HG03196 (cell line): ENCODE data around the gene PRELP.

Experiments used
- ATAC-seq: cut with Tn5 transposase; IDR thresholded peaks from one replicate; pipeline ENCODE4 v1.9.1; 2021; ENCODE audit not compliant: unreplicated experiment

PRELP gene

DNA sequence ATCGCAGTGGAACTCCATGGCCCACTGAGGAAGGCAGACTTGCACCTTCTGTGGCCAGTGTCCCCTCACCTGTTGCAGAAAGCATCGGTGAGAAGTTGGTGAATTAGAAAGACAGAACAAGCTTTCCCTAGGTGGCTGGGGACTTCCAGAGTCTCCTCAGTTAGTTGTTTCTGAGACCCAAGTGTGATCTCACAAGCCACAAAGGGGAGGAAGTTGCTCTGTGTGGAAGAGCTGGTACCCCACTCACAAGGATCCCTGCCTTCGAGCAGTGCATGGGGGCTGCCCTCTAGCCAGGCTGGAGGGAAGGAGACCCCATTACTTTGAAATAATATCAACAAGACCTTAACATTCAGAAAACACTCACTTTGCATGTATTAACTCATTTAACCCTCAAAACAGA lies 2.1 kb downstream of the PRELP start:
- ATAC-seq = no peak

DNA sequence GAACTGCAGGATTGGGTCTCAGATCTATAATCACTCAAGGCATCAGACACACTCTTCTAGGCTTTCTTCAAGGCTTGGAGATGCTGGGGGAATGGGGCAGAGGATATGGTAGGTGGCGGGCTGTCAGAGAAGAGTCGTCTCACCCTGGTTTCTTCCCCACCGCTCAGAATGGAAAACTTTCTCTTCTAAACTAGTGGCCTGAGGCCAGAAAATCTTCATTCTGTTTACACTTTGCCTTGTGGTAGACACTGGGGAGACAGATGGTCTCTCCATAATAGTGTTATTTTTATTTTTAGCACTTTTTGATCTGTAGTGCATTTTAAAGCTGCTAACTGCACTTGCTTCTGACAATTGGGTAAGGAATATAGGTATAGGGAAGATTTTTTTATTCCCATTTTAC lies 2.6 kb downstream of the PRELP start:
- no peak for ATAC-seq

DNA sequence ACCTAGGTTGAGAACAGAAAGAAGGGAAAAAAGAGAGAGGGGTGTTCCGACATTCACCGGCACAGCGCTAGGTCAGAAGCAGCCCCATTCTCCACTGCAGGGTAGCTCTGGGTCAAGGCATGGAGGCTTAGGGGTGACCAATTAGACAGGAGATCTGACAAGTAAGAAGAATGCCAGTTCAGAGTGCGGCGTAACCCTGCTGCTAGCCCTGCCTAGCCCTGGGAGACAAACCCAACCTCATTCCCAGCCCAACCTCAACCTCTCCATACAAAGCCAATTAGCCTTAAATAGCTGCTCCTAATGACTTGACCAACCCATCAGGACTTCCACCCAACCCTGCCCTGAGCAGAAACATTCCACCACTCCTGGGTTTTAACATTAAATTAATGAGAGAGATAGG lies 3.4 kb downstream of the PRELP start:
- ATAC-seq = no peak

GRCh38 chr1:203479646-203480045 lies 4.0 kb downstream of the PRELP start:
- ATAC-seq = no peak

- ATAC-seq = no peak
These were observed 4.5 kb downstream of the PRELP start for GRCh38 chr1:203480084-203480483.

GRCh38 chr1:203480525-203481084 lies 5.0 kb downstream of the PRELP start:
- no peak for ATAC-seq

GRCh38 chr1:203481196-203481595 lies 5.6 kb downstream of the PRELP start:
- ATAC-seq = no peak

GRCh38 chr1:203486618-203487370 lies 11.2 kb downstream of the PRELP start:
- ATAC-seq = no peak

- ATAC-seq = no peak
These were observed 12.9 kb downstream of the PRELP start for GRCh38 chr1:203488539-203488938.

DNA sequence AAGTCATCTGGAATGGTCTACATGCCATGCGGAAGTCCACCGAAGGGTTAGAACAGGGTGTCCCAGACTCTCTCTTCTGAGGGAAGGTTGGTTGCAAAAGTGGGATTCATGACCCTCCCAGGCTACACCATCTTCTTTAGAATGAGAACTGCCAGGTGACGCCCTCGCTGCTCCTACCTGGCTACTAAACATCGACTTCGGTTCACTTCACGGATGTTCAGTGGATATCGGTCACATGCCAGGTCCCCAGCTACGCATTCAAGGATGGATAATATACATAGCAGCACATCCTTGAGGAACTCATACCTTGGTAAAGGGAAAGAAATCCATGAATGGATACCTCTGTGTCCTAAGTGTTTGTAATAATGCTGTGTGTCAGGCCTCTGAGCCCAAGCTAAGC lies 15.0 kb downstream of the PRELP start:
- no peak for ATAC-seq

GRCh38 chr1:203491664-203492063 lies 16.1 kb downstream of the PRELP start:
- ATAC-seq = no peak

DNA sequence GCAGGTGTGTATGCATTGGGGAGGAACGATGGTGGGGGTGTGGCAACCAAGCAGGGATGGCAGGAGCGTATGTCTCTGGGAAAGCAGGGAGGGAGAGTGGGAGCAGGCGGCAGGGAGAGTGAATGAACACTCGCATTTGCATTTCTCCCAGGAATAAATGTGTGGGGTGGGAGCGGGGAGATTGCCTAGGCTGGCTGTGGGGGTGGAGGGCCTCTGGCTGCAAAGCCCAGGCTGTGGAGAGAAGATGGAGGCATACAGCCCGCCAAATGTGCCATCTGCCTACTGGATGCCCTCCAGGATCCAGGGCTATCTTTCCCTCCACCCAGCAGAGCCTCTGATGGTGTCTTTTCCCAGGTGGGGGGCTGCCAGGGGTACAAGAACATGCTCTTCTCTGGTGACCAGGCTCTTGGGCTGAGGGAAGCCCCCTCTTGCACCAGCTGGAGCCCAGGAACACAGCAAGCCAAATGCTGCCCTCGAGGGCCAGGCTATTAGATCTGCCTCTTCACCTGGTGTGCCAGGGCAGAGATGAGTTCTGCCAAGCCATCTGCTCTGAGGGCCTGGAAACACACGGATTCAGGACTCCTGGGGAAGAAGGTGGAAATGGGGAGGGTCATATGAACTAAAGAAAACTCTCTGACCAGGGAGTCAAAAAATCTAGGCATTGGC lies 16.6 kb downstream of the PRELP start:
- no peak for ATAC-seq

DNA sequence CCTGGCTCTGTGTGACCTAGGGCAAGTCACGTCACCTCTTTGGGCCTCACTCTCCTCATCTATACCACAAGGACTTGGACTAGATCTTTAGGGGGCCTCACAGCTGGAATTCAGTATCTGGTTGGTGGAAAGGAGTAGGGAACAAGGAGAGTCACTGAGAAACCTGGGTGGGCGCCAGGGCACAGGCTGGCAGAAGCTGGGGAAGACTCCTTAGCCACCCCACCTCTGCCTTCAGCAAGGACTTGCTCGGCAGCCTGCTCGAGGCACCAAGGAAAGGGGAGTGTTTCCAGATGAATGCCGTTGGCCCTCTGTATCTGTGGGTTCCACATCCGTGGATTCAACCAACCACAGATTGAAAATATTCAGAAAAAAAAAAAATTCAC lies 17.1 kb downstream of the PRELP start:
- ATAC-seq = no peak

GRCh38 chr1:203493901-203494300 lies 18.3 kb downstream of the PRELP start, which contains the start of gene OPTC:
TSS of gene OPTC (plus strand) at chr1:203494153. CDS start at chr1:203496006, 1,853 bp downstream.
- no peak for ATAC-seq

DNA sequence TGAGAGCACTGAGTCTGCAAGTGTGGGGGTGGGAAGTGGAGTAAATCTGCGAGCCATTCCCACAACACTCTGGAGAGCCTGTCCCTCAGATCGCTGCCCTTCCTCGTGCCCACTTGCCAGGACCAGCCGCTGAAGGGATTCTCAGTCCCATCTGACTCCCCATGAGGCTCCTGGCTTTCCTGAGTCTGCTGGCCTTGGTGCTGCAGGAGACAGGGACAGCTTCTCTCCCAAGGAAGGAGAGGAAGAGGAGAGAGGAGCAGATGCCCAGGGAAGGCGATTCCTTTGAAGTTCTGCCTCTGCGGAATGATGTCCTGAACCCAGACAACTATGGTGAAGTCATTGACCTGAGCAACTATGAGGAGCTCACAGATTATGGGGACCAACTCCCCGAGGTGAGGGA lies 20.2 kb downstream of the PRELP start:
- no peak for ATAC-seq

- ATAC-seq = no peak
These were observed 21.7 kb downstream of the PRELP start for GRCh38 chr1:203497269-203497777.

- ATAC-seq = no peak
These were observed 24.2 kb downstream of the PRELP start for GRCh38 chr1:203499643-203500278.

- ATAC-seq = no peak
These were observed 24.7 kb downstream of the PRELP start for GRCh38 chr1:203500279-203500678.

DNA sequence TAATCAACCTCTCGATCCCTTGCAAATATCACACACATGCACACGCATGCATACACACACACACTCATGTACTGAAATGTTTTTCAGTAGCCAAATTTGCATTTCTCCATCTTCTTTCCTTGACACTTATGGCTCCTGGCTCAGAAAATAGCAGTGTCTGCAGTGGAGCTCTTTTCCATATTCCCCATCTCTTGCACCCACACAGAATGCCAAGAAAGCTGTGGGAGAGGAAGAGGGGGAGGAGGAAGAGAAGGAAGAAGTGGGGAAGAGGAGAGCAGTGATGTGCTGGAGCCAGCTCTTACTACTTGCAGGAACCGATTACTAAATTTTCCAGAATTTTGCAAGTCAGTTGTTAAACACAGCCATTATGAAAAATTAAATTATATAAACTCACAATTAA lies 28.2 kb downstream of the PRELP start:
- ATAC-seq = no peak

DNA sequence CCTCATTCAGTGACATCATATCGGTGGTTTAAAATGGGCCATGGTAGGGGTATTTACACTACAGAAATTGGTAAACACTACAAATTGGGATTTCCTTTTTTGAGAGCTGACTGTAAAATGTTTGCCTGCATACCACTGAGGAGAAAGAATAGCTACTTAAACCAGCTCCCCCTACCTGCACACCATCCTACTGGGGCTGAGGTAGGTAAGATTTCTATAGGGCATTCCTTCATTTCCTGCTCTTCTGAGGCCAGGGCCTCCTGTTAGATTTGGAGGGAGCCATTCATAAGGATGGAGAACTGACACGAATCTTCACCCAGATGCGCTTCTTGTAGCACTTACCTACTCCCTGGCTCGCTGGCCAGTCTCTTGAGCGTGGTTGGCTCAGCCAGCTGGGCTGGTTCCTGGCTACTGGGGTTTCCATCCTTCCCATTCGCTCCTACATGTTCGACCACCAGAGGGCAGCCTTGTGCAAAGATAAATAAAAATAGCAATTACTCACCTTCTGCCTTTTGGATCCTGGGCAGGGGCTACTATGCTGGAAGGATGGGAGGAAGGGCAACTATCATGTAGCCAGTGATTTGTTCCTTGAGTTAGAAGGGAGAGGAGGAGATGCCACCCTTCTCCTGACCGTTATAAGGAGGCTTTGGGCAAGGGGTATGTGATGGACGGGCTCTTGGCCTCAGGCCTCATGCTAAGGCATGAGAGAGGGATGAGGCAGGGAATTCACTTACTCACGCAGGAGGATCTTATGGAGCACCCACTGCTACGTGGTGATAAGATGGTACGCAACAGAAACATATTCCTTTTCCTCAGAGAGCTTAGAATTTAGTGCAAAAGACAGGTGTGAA lies 29.0 kb downstream of the PRELP start:
- no peak for ATAC-seq
